ENCODE measurements around the gene FGF3.

- TF ChIP-seq CTCF (IDR thresholded peaks at IDR 0.05): no peak
- TF ChIP-seq POLR2A (IDR thresholded peaks at IDR 0.05): no peak
Observed at GRCh38 chr11:69813839-69814238, 5.4 kb downstream of the FGF3 start.
